ENCODE results near the gene SLC5A11. TPM values are rescaled to one million over a fixed set of nuclear protein-coding genes. Genes with fewer than 3 reads are reported as not detected.

SLC5A11 gene
- total and polyA plus RNA-seq, 2 donors (not counting 1 experiment from before 2014, with no cell fraction given), result under 0.01 TPM; not detected in 1

GRCh38 chr16:24871891-24872290, 26.1 kb downstream of the SLC5A11 start:
- no peak for TF ChIP-seq CTCF (conservative IDR thresholded peaks at IDR 0.05 in 1 of 2, IDR thresholded peaks at IDR 0.05 in 1 of 2; ENCODE audit: low read depth in 1 of 2, low read length in 2 of 2)
- TF ChIP-seq EZH2 (IDR thresholded peaks at IDR 0.05; ENCODE audit: low read length, missing control alignments), result no peak

GRCh38 chr16:24873028-24873427, 27.3 kb downstream of the SLC5A11 start:
- H3K9me3 ChIP-seq (ENCODE audit: control insufficient read depth, insufficient read depth, low read depth, low read length), result no peaks in the 10 kb centered on the region
- no peak overlapping the region for H3K4me2 ChIP-seq (ENCODE audit: extremely low read depth, insufficient read depth, low read length)
- H4K20me1 ChIP-seq (ENCODE audit: control insufficient read depth, extremely low read depth, insufficient read depth, low read length), result no peaks in the 10 kb centered on the region
- H2AFZ ChIP-seq (ENCODE audit: low read length), result no peak overlapping the region
- no peak for DNase-seq (ENCODE audit: low read depth in 2 of 2)
- H3K4me1 ChIP-seq (ENCODE audit: control insufficient read depth, extremely low read depth, insufficient read depth, low read length), result no peaks in the 10 kb centered on the region
- H3K79me2 ChIP-seq (ENCODE audit: control insufficient read depth, insufficient read depth, low read length), result no peaks in the 10 kb centered on the region
- TF ChIP-seq EZH2 (IDR thresholded peaks at IDR 0.05; ENCODE audit: low read length, missing control alignments), result no peak
- TF ChIP-seq CTCF (conservative IDR thresholded peaks at IDR 0.05 in 1 of 2, IDR thresholded peaks at IDR 0.05 in 1 of 2; ENCODE audit: low read depth in 1 of 2, low read length in 2 of 2), result no peak
- H3K4me3 ChIP-seq (replicated peaks in 1 of 4; ENCODE audit: control extremely low read depth in 1 of 4, insufficient read depth in 1 of 4, low read depth in 3 of 4, low read length in 4 of 4), result no peak overlapping the region
- H3K27me3 ChIP-seq (ENCODE audit: control insufficient read depth, insufficient read depth, low read length), result no peaks in the 10 kb centered on the region
- no peak overlapping the region for H3K9ac ChIP-seq (ENCODE audit: insufficient read depth, low read length)
- no peak overlapping the region for H3K27ac ChIP-seq (ENCODE audit: insufficient read depth, low read length)
- H3K36me3 ChIP-seq (ENCODE audit: control insufficient read depth, insufficient read depth, low read length), result no peaks in the 10 kb centered on the region

More at GRCh38 chr16:24871891-24872290, 26.1 kb downstream of the SLC5A11 start:
- H3K4me2 ChIP-seq (ENCODE audit: extremely low read depth, insufficient read depth, low read length), result no peak overlapping the region
- no peak overlapping the region for H2AFZ ChIP-seq (ENCODE audit: low read length)
- H3K27ac ChIP-seq (ENCODE audit: insufficient read depth, low read length), result no peak overlapping the region
- H3K9me3 ChIP-seq (ENCODE audit: control insufficient read depth, insufficient read depth, low read depth, low read length), result no peaks in the 10 kb centered on the region
- no peaks in the 10 kb centered on the region for H3K36me3 ChIP-seq (ENCODE audit: control insufficient read depth, insufficient read depth, low read length)
- H3K9ac ChIP-seq (ENCODE audit: insufficient read depth, low read length), result no peak overlapping the region
- no peaks in the 10 kb centered on the region for H4K20me1 ChIP-seq (ENCODE audit: control insufficient read depth, extremely low read depth, insufficient read depth, low read length)
- H3K4me3 ChIP-seq (replicated peaks in 1 of 4; ENCODE audit: control extremely low read depth in 1 of 4, insufficient read depth in 1 of 4, low read depth in 3 of 4, low read length in 4 of 4), result no peak overlapping the region
- no peaks in the 10 kb centered on the region for H3K4me1 ChIP-seq (ENCODE audit: control insufficient read depth, extremely low read depth, insufficient read depth, low read length)
- no peaks in the 10 kb centered on the region for H3K27me3 ChIP-seq (ENCODE audit: control insufficient read depth, insufficient read depth, low read length)
- DNase-seq (ENCODE audit: low read depth in 2 of 2), result no peak
- no peaks in the 10 kb centered on the region for H3K79me2 ChIP-seq (ENCODE audit: control insufficient read depth, insufficient read depth, low read length)

GRCh38 chr16:24875466-24875865, 29.7 kb downstream of the SLC5A11 start:
- no peak for DNase-seq (ENCODE audit: low read depth in 2 of 2)
- Histone ChIP-seq H3K4me1 (ENCODE audit: control insufficient read depth, extremely low read depth, insufficient read depth, low read length) (no peaks in the 10 kb centered on the region), H3K9ac (ENCODE audit: insufficient read depth, low read length) (no peak overlapping the region), H3K27me3 (ENCODE audit: control insufficient read depth, insufficient read depth, low read length) (no peaks in the 10 kb centered on the region), H2AFZ (ENCODE audit: low read length) (no peak overlapping the region), H3K27ac (ENCODE audit: insufficient read depth, low read length) (no peak overlapping the region), H3K36me3 (ENCODE audit: control insufficient read depth, insufficient read depth, low read length) (no peaks in the 10 kb centered on the region), H4K20me1 (ENCODE audit: control insufficient read depth, extremely low read depth, insufficient read depth, low read length) (no peaks in the 10 kb centered on the region), H3K9me3 (ENCODE audit: control insufficient read depth, insufficient read depth, low read depth, low read length) (no peaks in the 10 kb centered on the region), H3K4me2 (ENCODE audit: extremely low read depth, insufficient read depth, low read length) (no peak overlapping the region), H3K79me2 (ENCODE audit: control insufficient read depth, insufficient read depth, low read length) (no peaks in the 10 kb centered on the region), H3K4me3 (replicated peaks in 1 of 4; ENCODE audit: control extremely low read depth in 1 of 4, insufficient read depth in 1 of 4, low read depth in 3 of 4, low read length in 4 of 4) (no peak overlapping the region)
- TF ChIP-seq CTCF (conservative IDR thresholded peaks at IDR 0.05 in 1 of 2, IDR thresholded peaks at IDR 0.05 in 1 of 2; ENCODE audit: low read depth in 1 of 2, low read length in 2 of 2) (no peak), EZH2 (IDR thresholded peaks at IDR 0.05; ENCODE audit: low read length, missing control alignments) (no peak)

Measured in fibroblast of lung (primary cell).